Natural killer cell (primary cell): Measurements from ENCODE around the gene ARGLU1. TPM values are rescaled to one million over a fixed set of nuclear protein-coding genes. Genes with fewer than 3 reads are reported as not detected.
A peak's percentile ranks its signal among the peaks of the same experiment; 100 is the strongest.

Experiments used
- ATAC-seq, 3 donors: fragments of 150-1000 bp in 2 of 3; fragments of 200-7000 bp in 1 of 3; cut with Tn5 transposase; 1 replicate in 1 of 3; 2 replicates in 2 of 3; pipeline ENCODE4 v1.10.0; 2021; ENCODE audit warnings: mild to moderate bottlenecking in 2 of 3, moderate library complexity in 2 of 3
- DNase-seq, 2 donors: peaks; one replicate each; pipeline versions ENCODE4 v3.0.0 to v3.0.0-alpha.2; 2013 to 2021; ENCODE audit warnings: mixed read lengths in 1 of 2
- H3K27ac ChIP-seq: one replicate; pipeline ENCODE4 v1.5.1; 2013; ENCODE audit warnings: mild to moderate bottlenecking, low read length
- H3K27me3 ChIP-seq: one replicate; pipeline ENCODE4 v1.6.1; 2013; ENCODE audit warnings: low read length; ENCODE audit not compliant: control insufficient read depth, insufficient read depth
- H3K36me3 ChIP-seq: one replicate; pipeline ENCODE4 v1.6.1; 2013; ENCODE audit warnings: low read length; ENCODE audit not compliant: control insufficient read depth, insufficient read depth
- H3K4me1 ChIP-seq: one replicate; pipeline ENCODE4 v1.6.1; 2013; ENCODE audit warnings: low read length; ENCODE audit not compliant: control insufficient read depth, insufficient read depth
- H3K4me3 ChIP-seq: one replicate; pipeline ENCODE4 v1.5.1; 2013; ENCODE audit warnings: low read length
- H3K9me3 ChIP-seq: one replicate; pipeline ENCODE4 v1.6.1; 2013; ENCODE audit warnings: low read length; ENCODE audit not compliant: control insufficient read depth, insufficient read depth
- H3K27ac Mint-ChIP-seq, 2 donors: one replicate each; pipeline ENCODE4 v1.8.0; 2022; ENCODE audit warnings: mild to moderate bottlenecking in 2 of 2, mixed read lengths in 2 of 2, moderate library complexity in 1 of 2
- H3K27me3 Mint-ChIP-seq, 2 donors: one replicate each; pipeline ENCODE4 v1.8.0; 2022; ENCODE audit warnings: low read depth in 2 of 2, mixed read lengths in 2 of 2
- H3K36me3 Mint-ChIP-seq: one replicate; pipeline ENCODE4 v1.8.0; 2022; ENCODE audit warnings: mixed read lengths
- H3K4me1 Mint-ChIP-seq, 2 donors: one replicate each; pipeline ENCODE4 v1.8.0; 2022; ENCODE audit warnings: mixed read lengths in 2 of 2
- H3K4me3 Mint-ChIP-seq: one replicate; pipeline ENCODE4 v1.8.0; 2022; ENCODE audit warnings: mild to moderate bottlenecking, moderate library complexity, mixed read lengths
- H3K9me3 Mint-ChIP-seq, 2 donors: one replicate each; pipeline ENCODE4 v1.8.0; 2022; ENCODE audit warnings: mixed read lengths in 2 of 2
- CTCF ChIP-seq: fragments of 200-600 bp; IDR thresholded peaks from one replicate; pipeline ENCODE4 v1.8.0; 2022; ENCODE audit warnings: antibody characterized with exemption
- WGBS: methylation state at CpG from one replicate; pipeline ENCODE4 v1.1.7; 2013; ENCODE audit warnings: missing lambda C conversion rate; ENCODE audit not compliant: insufficient coverage; 5-methylcytosine and 5-hydroxymethylcytosine counted together
- intact Hi-C: fragments of 100-400 bp; cut with micrococcal nuclease; formaldehyde crosslinking; loops from one replicate; pipeline ENCODE4 v1.14.2; 2022
- total RNA-seq, 4 donors: library from RNA; stranded (reverse); fragments of 120-200 nt in 1 of 4; gene quantifications; one replicate each; pipeline versions ENCODE4 v1.2.3 to v1.2.4, GENCODE V29; 2013 to 2022

The ARGLU1 gene
- total RNA-seq, 3 donors from 2014 or later (not counting 1 experiment from before 2014, with no cell fraction given), result 158 to 179 (median 161) TPM

GRCh38 chr13:106599875-106600797 lies 32.2 kb upstream of the ARGLU1 start:
- H3K27ac Mint-ChIP-seq, result no peak overlapping the region
- Histone ChIP-seq H3K27me3 (no peaks in the 10 kb centered on the region), H3K27ac (no peak overlapping the region), H3K4me3 (no peak overlapping the region), H3K36me3 (no peaks in the 10 kb centered on the region), H3K4me1 (no peaks in the 10 kb centered on the region), H3K9me3 (no peaks in the 10 kb centered on the region)
- no peak overlapping the region for H3K4me3 Mint-ChIP-seq
- ATAC-seq, result no peak
- no peaks in the 10 kb centered on the region for H3K36me3 Mint-ChIP-seq
- no peak for TF ChIP-seq CTCF
- WGBS, result 77% methylated on average over 5 of the region's 6 CpGs
- intact Hi-C loops, result no loop called here
- H3K4me1 Mint-ChIP-seq, result peaks cover 0 to 5% of the 10 kb centered on the region in 2 donors
- H3K9me3 Mint-ChIP-seq, result no peaks in the 10 kb centered on the region
- H3K27me3 Mint-ChIP-seq, result peaks cover 10 to 18% of the 10 kb centered on the region in 2 donors
- peak in 1 of 2 donors; percentile 40 for DNase-seq

GRCh38 chr13:106597749-106598395 lies 29.9 kb upstream of the ARGLU1 start:
- DNase-seq (no peak), ATAC-seq (no peak)
- no peak for TF ChIP-seq CTCF
- no peak overlapping the region for H3K4me3 Mint-ChIP-seq
- H3K27ac ChIP-seq, result no peak overlapping the region
- WGBS, result 94% methylated on average over 7 of the region's 7 CpGs
- peaks cover 5 to 13% of the 10 kb centered on the region in 2 donors for H3K27me3 Mint-ChIP-seq
- no peaks in the 10 kb centered on the region for H3K36me3 Mint-ChIP-seq
- peaks cover 0 to 5% of the 10 kb centered on the region in 2 donors for H3K4me1 Mint-ChIP-seq
- no peaks in the 10 kb centered on the region for H3K27me3 ChIP-seq
- H3K9me3 Mint-ChIP-seq, result no peaks in the 10 kb centered on the region
- no peaks in the 10 kb centered on the region for H3K36me3 ChIP-seq
- no peaks in the 10 kb centered on the region for H3K9me3 ChIP-seq
- H3K27ac Mint-ChIP-seq, result no peak overlapping the region
- no peaks in the 10 kb centered on the region for H3K4me1 ChIP-seq
- intact Hi-C loops, result no loop called here
- H3K4me3 ChIP-seq, result no peak overlapping the region

- H3K4me1 Mint-ChIP-seq, result peaks cover 0 to 5% of the 10 kb centered on the region in 2 donors
- H3K9me3 Mint-ChIP-seq, result no peaks in the 10 kb centered on the region
- Histone ChIP-seq H3K36me3 (no peaks in the 10 kb centered on the region), H3K9me3 (no peaks in the 10 kb centered on the region), H3K27ac (no peak overlapping the region), H3K4me1 (no peaks in the 10 kb centered on the region), H3K27me3 (no peaks in the 10 kb centered on the region), H3K4me3 (no peak overlapping the region)
- no peak overlapping the region for H3K4me3 Mint-ChIP-seq
- ATAC-seq (no peak), DNase-seq (no peak)
- TF ChIP-seq CTCF, result no peak
- H3K27me3 Mint-ChIP-seq, result peaks cover 6 to 15% of the 10 kb centered on the region in 2 donors
- intact Hi-C loops, result no loop called here
- WGBS, result 93% methylated on average over 5 of the region's 5 CpGs
- H3K36me3 Mint-ChIP-seq, result no peaks in the 10 kb centered on the region
- H3K27ac Mint-ChIP-seq, result no peak overlapping the region
Measured at GRCh38 chr13:106597186-106597585, 29.2 kb upstream of the ARGLU1 start.
